ENCODE results near the gene CUBN.

Gene CUBN

GRCh38 chr10:16984242-16984641, 145.4 kb downstream of the CUBN start:
- no peak for DNase-seq

GRCh38 chr10:16976803-16977202, 152.8 kb downstream of the CUBN start:
- DNase-seq = no peak

- no peak for DNase-seq
Measured at GRCh38 chr10:16975188-16975587, 154.4 kb downstream of the CUBN start.

GRCh38 chr10:16968416-16969041, 161.1 kb downstream of the CUBN start:
- DNase-seq = no peak

- no peak for DNase-seq
Measured at GRCh38 chr10:16967866-16968415, 161.7 kb downstream of the CUBN start.

- DNase-seq = no peak
Measured at GRCh38 chr10:16966991-16967865, 162.4 kb downstream of the CUBN start.

GRCh38 chr10:16965740-16966447, 163.7 kb downstream of the CUBN start:
- no peak for DNase-seq

GRCh38 chr10:16965344-16965616, 164.3 kb downstream of the CUBN start:
- no peak for DNase-seq

GRCh38 chr10:16964576-16965343, 164.9 kb downstream of the CUBN start:
- no peak for DNase-seq

GRCh38 chr10:16960551-16960950, 169.1 kb downstream of the CUBN start:
- no peak for DNase-seq

- no peak for DNase-seq
Measured at GRCh38 chr10:16957038-16957437, 172.6 kb downstream of the CUBN start.

GRCh38 chr10:16954280-16955030, 175.2 kb downstream of the CUBN start:
- DNase-seq = no peak

GRCh38 chr10:16953270-16953669, 176.3 kb downstream of the CUBN start:
- no peak for DNase-seq

- DNase-seq = no peak
Measured at GRCh38 chr10:16952610-16953009, 177.0 kb downstream of the CUBN start.

GRCh38 chr10:16952080-16952479, 177.5 kb downstream of the CUBN start:
- DNase-seq = no peak

- no peak for DNase-seq
Measured at GRCh38 chr10:16950656-16951601, 178.7 kb downstream of the CUBN start.

GRCh38 chr10:16949816-16950215, 179.8 kb downstream of the CUBN start:
- no peak for DNase-seq

- DNase-seq = no peak
Measured at GRCh38 chr10:16948361-16948760, 181.2 kb downstream of the CUBN start.

GRCh38 chr10:16947069-16947468, 182.5 kb downstream of the CUBN start:
- no peak for DNase-seq

- no peak for DNase-seq
Measured at GRCh38 chr10:16945593-16945992, 184.0 kb downstream of the CUBN start.

- DNase-seq = no peak
Measured at GRCh38 chr10:16944986-16945385, 184.6 kb downstream of the CUBN start.

All from NCI-H1105 (cell line).